Right lobe of liver (tissue), 6 donors: ENCODE measurements around the gene BLOC1S5. TPM values are rescaled to one million over a fixed set of nuclear protein-coding genes. Genes with fewer than 3 reads are reported as not detected.

Experiments
- ATAC-seq, 4 donors: fragments of 200-7000 bp; cut with Tn5 transposase; one replicate each; pipeline ENCODE4 v1.9.1; 2020; ENCODE audit warnings: mild to moderate bottlenecking in 4 of 4, moderate library complexity in 4 of 4
- DNase-seq, 3 donors: peaks; one replicate each; pipeline ENCODE4 v3.0.0-alpha.2; 2020
- H3K27ac ChIP-seq, 3 donors: fragments of 200-600 bp; one replicate each; pipeline ENCODE4 v1.8.0; 2022
- H3K27me3 ChIP-seq, 2 donors: fragments of 200-600 bp; one replicate each; pipeline ENCODE4 v1.8.0; 2022
- H3K36me3 ChIP-seq, 4 donors: fragments of 200-600 bp; sonication (generic) in 1 of 4; one replicate each; pipeline versions ENCODE4 v1.5.1 to v1.8.0; 2017 to 2022; ENCODE audit warnings: control low read depth in 1 of 4
- H3K4me1 ChIP-seq, 4 donors: fragments of 200-600 bp; sonication (generic) in 1 of 4; one replicate each; pipeline versions ENCODE4 v1.5.1 to v1.8.0; 2017 to 2022; ENCODE audit warnings: control low read depth in 1 of 4
- H3K4me3 ChIP-seq, 3 donors: fragments of 200-600 bp; one replicate each; pipeline ENCODE4 v1.8.0; 2022
- H3K9me3 ChIP-seq, 4 donors: fragments of 200-600 bp; sonication (generic) in 1 of 4; one replicate each; pipeline versions ENCODE4 v1.5.1 to v1.8.0; 2017 to 2022; ENCODE audit warnings: control low read depth in 1 of 4
- CTCF ChIP-seq, 4 donors: fragments of 200-600 bp in 3 of 4; fragments of 450-650 bp in 1 of 4; IDR thresholded peaks; one replicate each; pipeline versions ENCODE4 v1.5.1 to v1.8.0; 2016 to 2022; ENCODE audit warnings: antibody characterized with exemption in 4 of 4, mild to moderate bottlenecking in 2 of 4
- POLR2A ChIP-seq: fragments of 450-650 bp; IDR thresholded peaks from one replicate; pipeline ENCODE4 v1.6.1; 2017; ENCODE audit warnings: antibody characterized with exemption, mild to moderate bottlenecking
- WGBS: methylation state at CpG from one replicate; pipeline ENCODE4 v1.1.6; 2018; ENCODE audit warnings: low coverage, low lambda C conversion rate; ENCODE audit not compliant: insufficient coverage; ENCODE audit errors: missing lambda C conversion rate; 5-methylcytosine and 5-hydroxymethylcytosine counted together
- intact Hi-C, 2 donors: fragments of 100-400 bp; cut with DNase I; formaldehyde crosslinking; loops; one replicate each; pipeline versions ENCODE4 v1.11.2 to v1.14.1; 2022
- total RNA-seq, 6 experiments: library from RNA; depleted of rRNA in 2 of 6; stranded (reverse); fragments of >200 nt in 2 of 6; fragmentation: NEBNext Ultra II Directional in 3 of 6; extraction: Animal tissue kit (Norgen Biotek cat#: 25700) in 3 of 6; gene quantifications; one replicate each; pipeline versions ENCODE4 v1.1.0 to v1.2.4, GENCODE V29; 2016 to 2023
- donor health status: DM: no; HTN: yes; CAD: no.
- donor health status: DM: no; HTN: no; CAD: no.
- donor health status: DM: no; HTN: no; CAD: no.
- donor health status: DM: no; HTN: yes; CAD: no.
- donor health status: DM: no; HTN: yes; CAD: no.

The BLOC1S5 gene
- total RNA-seq, 6 experiments from 2014 or later = 4.4 to 10.7 (median 7.4) TPM

GRCh38 chr6:7971499-7971898 is 92.7 kb downstream of the BLOC1S5 start:
- DNase-seq (no peak), ATAC-seq (no peak)
- Histone ChIP-seq H3K9me3 (no peaks in the 10 kb centered on the region), H3K36me3 (no peaks in the 10 kb centered on the region), H3K4me3 (no peak overlapping the region), H3K27ac (no peak overlapping the region), H3K27me3 (no peaks in the 10 kb centered on the region), H3K4me1 (peaks cover 0 to 11% (median 4%) of the 10 kb centered on the region in 4 donors)
- intact Hi-C loops = no loop called here
- TF ChIP-seq POLR2A = no peak
- no peak for TF ChIP-seq CTCF (IDR thresholded peaks at IDR 0.05)
- WGBS = 97% methylated on average over 2 of the region's 2 CpGs

- Histone ChIP-seq H3K4me3 (no peak overlapping the region), H3K4me1 (peaks cover 0 to 9% (median 2%) of the 10 kb centered on the region in 4 donors), H3K36me3 (no peaks in the 10 kb centered on the region), H3K27ac (no peak overlapping the region), H3K9me3 (no peaks in the 10 kb centered on the region), H3K27me3 (no peaks in the 10 kb centered on the region)
- no peak for DNase-seq
- ATAC-seq = no peak
- WGBS = 90% methylated on average over 3 of the region's 3 CpGs
- intact Hi-C loops = no loop called here
- TF ChIP-seq CTCF (IDR thresholded peaks at IDR 0.05) = no peak
- no peak for TF ChIP-seq POLR2A
Measured at GRCh38 chr6:7970616-7971015, 93.6 kb downstream of the BLOC1S5 start.

Other genes with a start within 250 kb of the BLOC1S5 start
- gene TXNDC5, start 153.6 kb downstream of the BLOC1S5 start, total RNA-seq = 100 to 1,000 TPM in 5 of 6 experiments, 10 to 100 TPM in 1; 87.9 to 187 (median 133) TPM
- 10 to 100 TPM in 3 of 6 experiments, 1 to 10 TPM in 3; 4.6 to 33.9 (median 10.1) TPM for gene EEF1E1, start 38.2 kb upstream of the BLOC1S5 start, total RNA-seq